Measurements from ENCODE around the gene PCNX2.
"Not testable (repeated sequence)": the region's sequence is repeated elsewhere in the genome, so short reads cannot be mapped to it uniquely, and the experiment has no call there.

Gene PCNX2

DNA sequence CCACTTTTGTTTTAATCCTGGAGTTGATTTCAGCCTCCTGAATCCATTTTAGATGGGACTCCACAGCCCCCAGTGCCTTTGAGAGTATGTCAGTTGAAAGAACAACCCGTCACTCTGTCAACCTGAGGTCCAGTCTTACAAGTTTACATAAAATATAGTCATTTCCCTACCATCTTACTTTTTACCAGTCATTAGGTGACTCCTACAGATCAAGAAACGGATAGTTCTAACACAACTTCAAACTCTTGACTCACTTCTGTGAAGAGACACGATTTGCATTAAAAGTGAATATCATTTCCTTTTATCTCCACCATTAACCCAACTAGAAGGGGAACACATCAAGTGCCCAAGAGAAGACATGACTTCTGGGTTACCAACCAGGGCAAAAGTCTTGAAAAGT, 198.0 kb downstream of the PCNX2 start:
- no peak for DNase-seq

DNA sequence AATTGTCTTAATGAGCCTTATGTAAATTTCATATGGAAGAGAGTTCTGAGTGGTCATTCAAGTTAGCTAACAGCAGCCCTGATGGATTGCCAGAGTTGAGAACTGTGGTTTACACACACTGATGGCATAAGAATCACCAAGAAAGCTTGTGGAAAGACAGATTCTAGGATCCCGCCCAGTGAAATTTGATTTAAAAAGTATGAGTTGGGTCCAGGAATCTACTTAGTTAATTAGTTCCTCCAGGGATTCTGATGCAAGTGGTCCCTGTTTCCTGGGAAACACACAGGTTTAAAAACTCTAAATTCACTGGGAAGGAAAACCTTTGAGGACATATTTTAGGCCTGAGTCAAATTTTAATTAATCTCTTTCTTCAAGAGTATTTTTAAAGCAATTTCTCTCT, 200.8 kb downstream of the PCNX2 start:
- DNase-seq: no peak

DNA sequence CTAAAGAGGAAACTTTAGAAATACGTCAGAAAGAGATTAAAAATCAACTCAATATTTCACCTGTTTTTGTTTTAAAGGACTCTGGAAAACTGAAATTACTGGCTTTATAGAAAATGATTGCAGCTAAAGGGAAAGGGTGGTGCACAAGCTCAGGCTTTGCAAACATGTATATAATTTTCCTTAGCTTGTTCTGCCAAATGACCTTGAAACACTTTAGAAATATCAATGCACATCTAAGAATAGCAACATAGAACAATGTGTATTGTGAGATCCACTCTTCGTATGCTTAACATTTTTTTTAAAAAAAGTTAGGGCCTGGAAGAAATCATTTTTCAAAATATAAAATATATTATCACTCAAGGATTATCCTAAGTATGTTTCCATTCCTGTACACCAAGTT, 201.3 kb downstream of the PCNX2 start:
- DNase-seq: no peak

DNA sequence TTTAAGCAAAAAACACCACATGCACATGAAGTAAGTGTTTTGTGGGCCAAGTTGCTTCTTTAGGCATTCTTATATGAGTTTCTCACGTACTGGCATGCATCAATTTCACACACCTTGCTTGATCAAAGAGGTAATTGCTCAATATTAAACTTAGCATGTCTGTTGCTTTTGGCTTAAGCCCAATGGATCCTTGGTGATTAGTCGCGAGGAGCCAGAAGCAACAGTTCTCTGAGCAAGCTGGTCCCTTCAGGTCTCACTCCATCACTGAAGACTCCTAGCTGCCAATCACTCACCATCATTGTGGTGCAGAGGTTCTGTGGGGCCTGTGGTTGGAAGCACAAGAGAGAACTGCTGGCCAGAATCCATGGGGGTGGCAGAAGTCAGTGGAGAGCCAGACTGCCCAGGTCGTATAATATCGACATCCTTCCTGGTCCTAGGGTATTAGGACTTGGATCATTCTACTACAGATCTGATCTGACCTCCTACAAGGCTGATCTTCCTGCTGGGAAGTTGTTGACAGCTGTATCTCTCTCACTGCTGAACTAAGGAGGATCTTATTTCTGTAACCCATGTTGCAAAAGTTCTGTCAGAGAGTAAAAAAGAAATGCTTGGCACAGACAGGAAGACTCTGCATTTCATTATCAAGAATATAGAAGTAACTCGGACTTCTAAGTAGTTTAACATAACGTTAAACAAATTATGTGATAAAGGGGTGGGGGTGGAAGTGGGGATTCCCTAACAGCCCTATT, 204.6 kb downstream of the PCNX2 start:
- no peak for DNase-seq

DNA sequence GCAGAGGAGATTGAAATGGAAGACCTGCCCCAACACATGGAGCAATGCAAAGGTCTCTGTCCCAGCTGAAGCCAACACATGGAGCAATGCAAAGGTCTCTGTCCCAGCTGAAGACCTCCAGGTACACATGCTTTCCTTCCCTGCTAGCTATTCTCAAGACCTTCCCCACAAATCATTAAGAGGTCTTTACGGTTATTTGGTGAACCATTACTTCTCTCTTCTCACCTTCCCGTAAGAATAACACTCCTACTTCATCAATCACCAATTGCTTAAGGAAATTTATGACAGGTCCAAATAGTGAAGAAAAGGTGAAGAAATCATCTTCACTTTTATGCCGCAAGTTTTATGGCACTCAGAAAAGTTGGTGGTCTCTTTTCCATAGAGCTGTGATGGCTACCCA, 206.3 kb downstream of the PCNX2 start:
- no peak for DNase-seq

DNA sequence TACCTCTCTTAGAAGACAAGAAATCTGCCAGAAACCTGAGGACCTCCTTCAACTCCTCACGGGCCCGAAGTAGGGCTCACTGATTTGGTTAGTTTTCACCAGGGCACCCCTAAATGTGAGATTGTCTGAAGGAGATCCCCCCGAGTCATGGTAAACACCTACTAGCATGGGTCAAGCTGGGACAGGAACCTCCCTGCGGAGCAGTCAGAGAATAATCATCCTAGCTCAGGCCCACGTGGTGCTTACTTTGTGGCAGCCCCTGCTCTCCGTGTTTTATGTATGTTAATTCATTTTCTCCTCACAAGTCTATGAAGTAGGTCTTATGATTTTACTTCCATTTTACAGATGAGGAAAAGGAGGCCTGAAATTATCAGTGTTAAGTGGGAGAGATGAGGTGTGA, 206.9 kb downstream of the PCNX2 start:
- DNase-seq: no peak

DNA sequence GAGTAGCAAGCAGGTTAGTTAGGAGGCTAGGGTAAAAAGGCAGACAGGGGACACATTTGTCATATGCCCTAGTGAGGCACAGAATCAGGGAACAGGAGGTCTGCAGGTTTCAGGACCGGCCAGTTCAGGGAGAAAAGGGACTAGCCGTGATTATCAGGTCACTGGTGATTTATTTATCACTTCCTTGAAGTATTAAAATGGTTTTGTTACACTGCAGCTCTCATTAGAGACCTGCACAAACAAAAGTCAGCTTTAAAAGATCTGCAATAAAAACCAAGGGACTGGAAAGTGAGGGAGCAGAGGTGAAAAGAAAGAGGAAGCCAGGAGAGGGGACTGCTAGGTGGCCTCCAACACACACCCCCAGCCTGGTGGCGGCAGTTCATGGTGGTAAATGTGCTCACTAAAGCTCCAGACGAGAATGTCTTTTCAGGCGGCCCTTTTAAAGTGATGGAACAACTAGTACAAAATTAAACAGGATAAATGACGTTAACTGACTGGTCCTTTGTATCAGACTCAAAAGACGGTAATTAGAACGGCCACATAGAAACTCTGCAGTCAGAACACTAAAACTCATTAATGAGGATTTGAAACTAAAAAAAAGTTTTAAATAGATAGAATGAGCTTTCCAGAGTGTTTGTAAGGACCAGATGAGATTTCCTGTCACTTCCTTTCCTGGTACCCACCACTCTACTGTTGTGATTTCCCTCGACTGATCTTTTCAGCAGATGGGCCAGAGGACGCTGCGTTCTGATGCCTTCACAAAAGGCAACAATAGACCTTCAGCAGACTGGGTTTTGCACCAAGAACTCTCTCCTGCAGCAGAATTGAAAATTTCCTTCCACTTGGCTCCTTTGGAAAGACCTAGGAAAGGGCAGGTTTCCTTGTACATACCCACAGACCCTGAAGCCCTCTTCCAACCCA, 208.3 kb downstream of the PCNX2 start:
- DNase-seq: no peak

DNA sequence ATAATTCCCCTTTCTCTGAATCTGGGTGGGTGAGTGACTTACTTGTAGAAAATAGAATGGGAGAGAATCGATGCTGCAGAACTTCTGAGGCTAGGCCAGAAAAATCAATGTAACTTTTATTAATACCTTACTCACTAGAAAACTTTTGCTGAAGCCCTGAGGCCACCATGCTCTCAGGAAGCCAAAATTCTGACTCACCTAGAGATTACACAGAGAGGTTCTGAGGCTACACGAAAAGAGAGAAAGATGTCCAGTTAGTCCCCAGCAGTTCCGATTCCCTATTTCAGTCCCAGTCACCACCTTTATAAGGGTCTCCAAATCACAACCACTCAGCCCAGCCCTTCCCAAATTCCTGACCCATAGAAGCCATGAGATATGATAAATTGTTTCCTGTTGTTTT, 210.0 kb downstream of the PCNX2 start:
- DNase-seq: no peak

DNA sequence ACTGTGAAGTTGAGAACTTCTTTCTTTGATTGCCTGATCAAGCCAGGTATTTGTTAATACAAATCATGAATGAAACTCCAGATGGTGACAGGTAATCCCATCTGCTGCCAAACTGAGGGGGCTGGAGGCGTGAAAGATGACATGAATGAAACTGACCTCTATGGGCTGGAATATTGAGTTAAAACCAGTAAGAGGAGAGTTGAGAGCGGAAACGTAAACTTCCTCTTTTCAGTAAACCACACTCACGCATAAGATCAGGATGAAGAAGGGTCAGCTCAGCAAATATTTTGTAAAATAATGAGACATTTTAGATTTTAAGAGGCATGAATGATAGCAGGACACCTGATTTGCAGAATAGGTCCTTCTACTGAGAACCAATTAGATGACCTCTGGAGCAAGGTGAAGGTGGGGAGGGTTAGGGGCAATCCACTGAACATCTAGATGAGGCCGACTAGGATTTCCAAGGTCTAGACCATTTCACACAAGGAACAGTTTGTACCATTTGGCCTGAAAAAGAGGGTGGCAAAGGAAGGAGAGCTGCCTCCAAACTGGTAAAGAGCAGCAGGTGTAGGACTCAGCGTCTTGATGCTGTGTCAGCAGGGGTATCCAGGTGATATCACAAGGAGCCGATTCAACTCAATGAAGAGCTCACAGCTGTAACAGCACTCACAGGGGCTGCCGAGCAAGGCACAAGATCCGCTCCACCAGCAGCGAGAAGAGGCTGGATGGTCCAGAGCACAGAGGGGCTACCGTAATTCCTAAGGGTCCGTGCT, 212.6 kb downstream of the PCNX2 start:
- no peak for DNase-seq

DNA sequence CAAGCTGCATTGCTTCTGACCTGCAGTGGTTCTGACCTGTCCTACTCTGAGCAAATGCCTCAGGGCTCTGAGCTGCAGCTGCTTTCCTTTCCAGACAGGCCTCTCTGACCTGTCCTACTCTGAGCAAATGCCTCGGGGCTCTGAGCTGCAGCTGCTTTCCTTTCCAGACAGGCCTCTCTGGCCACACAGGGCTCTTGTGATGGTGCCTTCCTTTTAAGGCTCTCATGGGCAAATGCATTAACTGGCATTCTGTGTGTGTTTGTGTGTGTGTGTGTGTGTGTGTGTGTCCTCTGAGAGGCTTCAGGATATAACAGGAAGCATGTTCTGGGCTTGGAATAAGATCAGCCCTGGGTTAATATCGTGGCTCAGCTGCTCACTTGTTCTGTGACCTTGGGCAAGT, 213.8 kb downstream of the PCNX2 start:
- no peak for DNase-seq

DNA sequence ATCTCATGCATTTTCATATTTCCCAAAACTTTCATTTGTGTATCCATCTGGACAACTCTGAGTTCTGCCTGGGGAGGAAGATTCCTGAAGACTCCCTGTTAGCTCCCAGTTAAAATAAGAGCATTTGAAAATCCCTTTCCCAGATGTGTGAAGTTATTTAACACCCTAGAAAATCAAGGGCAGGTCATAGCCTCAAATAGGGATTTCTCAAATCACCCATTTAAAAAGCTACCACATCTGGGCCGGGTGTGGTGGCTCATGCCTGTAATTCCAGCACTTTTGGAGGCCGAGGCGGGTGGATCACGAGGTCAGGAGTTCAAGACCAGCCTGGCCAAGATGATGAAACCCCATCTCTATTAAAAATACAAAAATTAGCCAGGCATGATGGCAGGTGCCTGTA, 214.7 kb downstream of the PCNX2 start:
- not testable (repeated sequence) for DNase-seq

DNA sequence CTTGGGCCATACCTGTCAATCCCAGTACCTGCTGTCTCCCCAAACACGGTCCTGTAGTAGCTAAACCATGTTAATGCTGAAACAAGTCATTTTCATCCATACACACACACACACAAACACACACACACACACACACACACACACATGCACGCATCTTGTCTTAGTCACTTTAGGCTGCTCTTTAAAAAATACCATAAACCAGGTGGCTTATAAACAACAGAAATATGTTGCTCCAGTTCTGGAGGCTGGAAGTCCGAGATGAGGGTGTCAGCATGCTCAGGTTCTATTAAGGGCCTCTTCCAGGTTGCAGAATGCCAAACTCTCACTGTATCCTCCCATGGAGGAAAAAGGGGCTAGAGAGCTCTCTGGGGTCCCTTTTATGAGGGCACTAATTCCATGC, 215.2 kb downstream of the PCNX2 start:
- DNase-seq: no peak

DNA sequence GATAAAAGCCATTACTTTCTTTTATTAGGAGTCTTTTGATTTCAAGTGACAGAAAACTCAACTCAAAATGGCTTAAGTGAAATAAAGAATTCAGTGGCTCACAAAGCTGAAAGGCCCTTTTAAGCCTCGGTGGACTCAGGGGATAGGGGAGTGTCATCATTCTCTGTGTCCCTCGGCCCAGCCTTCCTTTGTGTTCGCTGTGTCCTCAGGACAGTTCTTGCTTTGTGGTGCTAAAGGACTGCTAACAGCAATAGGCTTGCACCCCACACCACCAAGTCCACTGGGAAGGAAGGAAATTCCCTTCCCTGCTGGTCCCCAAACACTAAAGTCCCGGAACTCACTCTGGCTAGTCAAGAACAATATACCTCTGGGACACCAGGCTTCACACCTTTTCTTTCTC, 216.0 kb downstream of the PCNX2 start:
- DNase-seq: no peak

DNA sequence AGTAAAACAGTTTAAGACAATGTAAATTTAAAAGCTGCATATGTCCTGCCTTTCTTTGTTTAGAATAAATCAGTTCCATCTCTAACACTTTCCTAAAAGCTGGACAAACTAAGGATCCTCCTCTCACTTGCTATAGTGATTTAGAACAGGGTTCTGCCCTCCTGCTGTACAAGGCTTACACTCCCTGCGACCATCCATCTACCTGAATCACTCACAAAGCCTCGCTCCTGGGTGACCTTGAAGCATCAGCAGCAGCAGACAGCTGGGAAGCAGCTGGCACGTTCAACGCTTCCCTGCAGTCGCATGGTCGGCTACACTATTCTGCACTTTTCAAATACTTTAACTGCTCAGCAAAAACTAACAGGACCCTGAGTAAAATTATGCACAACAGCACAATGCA, 217.1 kb downstream of the PCNX2 start:
- no peak for DNase-seq

DNA sequence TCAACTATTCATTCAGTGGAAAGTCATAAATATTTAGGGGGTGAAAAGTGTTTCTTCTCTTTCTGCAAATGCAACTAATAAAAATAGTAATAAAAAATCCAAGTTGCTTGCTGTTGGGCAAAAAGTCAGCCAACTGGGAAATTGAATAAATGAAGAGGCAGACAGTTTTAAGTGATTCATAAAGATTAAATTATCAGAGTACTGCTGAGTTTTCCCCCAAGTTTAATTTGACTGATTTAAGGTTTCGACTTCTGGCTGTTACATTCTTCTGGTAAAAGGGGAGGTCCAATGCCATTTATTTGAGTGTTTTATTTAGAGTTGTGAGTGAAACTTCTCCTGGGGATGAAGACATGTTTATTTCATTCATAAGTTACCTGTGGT, 219.6 kb downstream of the PCNX2 start:
- no peak for DNase-seq

DNA sequence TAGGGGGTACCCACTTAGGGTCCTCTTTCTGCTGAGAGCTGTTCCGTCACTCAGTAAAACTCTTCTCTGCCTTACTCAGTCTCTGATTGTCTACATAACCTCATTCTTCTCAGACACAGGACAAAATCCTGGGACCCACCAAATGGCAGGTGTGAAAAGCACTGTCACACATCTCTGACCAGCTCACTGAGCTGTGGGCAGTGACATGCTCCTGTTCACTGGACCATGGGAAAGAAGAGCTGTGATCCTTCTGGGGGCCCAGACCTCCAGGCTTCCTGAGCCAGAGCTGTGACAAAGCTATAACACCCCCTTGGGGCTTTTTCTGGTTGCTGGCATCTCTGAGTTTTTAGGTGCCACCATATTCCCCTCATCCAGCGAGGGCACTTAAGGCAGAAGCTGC, 229.4 kb downstream of the PCNX2 start:
- DNase-seq: no peak

DNA sequence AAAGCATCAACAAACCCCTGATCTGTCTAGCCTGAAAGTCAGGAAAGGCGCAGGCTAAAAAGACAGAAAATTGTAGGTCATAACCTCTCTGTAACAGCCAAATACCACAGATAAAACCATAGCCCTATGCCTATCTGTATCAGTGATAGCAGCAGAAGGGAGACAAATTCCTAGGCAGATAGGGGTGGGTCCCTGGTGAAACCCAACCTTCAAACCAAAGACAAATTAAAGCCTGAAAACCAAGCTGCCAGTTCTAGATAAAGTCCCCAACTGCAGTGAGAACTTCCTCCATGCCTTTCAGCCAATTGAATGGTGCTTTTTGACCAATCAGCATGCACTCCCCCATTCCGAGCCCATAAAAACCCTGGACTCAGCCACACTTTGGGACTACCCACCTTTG, 229.8 kb downstream of the PCNX2 start:
- DNase-seq: no peak

DNA sequence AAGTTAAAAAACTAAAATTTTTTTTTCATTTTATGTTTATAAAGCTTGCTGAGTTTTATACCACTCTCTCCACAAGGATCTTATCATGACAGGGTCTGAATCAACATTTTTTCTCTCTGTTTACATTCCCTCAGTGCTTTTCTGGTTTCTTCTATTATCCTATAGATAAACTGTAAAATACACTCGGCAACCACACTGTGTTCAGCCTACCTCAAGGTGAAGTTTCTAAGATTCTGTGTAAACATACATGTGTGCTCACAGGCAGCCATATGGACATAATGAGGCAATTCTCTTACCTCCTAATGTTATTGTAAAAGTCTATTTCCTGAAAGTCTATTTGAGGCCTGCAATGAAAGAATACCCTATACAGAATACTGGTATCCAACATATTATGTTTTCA, 230.5 kb downstream of the PCNX2 start:
- no peak for DNase-seq

DNA sequence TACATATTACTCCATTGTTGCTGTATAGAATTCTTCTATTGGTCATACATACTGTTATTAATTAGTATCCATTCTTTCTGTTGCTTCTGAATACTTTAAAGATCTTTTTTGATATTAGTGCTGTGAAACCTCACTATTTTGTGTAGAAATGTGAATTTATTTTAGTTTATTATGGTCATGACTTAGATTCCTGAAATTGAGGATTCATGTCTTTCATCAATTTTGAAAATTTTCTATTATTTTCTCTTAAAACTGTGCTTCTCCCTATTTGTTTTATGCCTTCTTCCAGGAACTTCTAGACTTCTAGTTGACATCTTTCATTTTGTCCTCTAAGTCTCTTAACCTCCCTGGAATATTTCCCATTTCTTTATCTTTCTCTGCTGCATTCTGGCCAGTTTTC, 232.1 kb downstream of the PCNX2 start:
- no peak for DNase-seq

DNA sequence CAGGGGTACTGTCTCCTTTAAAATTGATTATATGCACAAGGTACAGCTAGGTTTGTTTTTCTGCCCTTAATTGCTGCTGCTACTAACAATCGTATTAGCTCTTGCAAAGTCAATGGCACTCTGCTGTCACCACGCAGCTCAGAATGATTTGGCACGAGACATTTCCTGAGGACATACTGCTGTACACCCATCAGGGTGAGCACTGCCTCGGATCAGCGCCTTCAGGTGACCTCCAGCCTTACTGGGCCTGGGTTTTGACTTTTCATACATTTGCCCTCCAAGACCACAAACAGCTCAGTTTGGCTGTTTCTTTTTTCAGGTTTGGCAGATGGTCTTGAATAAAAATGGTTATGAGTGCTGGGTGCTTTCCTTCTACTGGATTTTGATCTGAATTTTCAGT, 234.3 kb downstream of the PCNX2 start:
- DNase-seq: no peak

DNA sequence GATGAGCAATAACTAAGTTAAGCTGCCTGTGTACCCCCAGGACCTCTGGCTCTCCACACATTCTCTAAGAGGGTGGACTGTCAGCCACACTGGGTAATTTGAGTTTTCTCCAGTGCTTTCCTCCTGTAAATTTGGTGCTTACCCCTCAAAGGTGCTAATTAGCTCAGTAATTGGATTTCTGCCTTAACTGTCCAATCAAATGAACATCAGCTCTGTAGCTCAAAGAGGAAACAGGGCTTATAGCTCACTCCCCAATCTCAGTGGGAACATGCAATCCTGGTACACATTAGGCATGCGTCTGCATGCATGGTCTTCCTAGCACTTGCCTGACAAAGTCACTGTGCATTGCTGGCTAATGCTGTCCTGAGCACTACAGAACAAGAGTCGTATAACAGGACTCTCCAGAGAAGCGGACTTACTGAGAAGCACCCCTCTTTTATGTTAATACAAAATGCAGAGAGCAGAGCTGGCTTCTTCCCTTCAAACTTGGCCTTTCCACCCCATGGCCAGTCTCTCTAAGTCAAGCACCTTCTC, 235.0 kb downstream of the PCNX2 start:
- DNase-seq: no peak

DNA sequence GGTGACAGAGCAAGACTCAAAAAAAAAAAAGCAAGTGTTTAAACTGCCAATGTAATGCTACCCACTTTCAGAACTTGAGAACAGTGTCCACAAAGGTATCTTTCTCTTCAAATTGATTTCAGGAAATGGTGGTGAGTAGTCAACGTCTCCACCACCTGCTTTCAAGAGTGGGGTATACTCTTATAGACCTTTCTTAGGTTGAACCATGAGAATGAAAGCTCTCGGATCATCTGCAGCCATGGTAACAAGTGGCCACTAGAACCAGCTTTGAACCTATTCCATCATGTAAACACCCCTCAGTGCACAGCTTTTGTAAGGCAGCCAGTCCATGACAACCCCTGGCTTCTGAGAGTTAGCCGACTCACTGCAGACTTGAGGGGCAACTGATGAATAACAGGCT, 237.7 kb downstream of the PCNX2 start:
- no peak for DNase-seq

DNA sequence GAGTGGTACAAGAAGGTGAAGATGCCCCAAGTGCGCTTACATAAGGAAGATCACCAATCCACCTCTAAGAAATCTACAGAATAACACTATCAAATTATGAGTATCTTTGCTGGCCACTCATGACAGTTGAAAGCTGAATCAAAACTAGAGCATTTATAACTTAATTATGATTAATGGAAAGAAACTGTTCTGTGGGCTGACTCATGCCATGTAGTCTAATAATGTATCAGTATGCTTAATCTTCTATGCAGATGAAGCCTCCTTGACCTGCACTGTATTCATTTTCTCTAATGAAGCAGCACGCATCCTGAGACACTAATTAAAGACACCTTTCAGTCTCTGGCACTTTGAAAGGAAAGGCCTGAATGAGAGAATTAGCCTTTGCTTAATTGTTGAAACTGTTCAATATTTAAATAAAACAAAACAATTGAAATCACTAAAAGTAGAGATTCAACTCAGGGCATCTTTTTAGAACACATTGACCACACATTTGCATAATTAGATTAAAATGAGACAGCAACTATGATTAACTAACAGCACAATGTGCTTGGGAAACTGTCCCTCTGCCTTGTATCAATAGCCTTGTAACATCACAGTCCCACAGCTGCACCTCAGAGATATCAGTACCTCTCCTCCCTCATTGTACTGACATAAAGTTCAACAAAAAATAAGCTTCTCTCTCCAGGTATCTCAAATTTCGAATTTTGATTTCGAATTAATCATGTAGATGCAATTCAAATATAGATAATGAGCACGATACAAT, 239.5 kb downstream of the PCNX2 start:
- no peak for DNase-seq

Data from NCI-H345 (cell line).